K562 (cell line): ENCODE measurements around the gene WDR72. TPM values are rescaled to one million over a fixed set of nuclear protein-coding genes. Genes with fewer than 3 reads are reported as not detected.

ENCODE experiments used
- ATAC-seq: fragments of 200-7000 bp; cut with Tn5 transposase; 3 replicates; pipeline ENCODE4 v1.9.1; 2020; ENCODE audit warnings: moderate library complexity
- BruUV-seq: library from RNA; stranded (reverse); fragments of 400-500 nt; replicated peaks from 2 replicates; lab custom pipeline; 2021; lab: Mats Ljungman, UMichigan
- CTCF ChIA-PET: fragments of 300-600 bp; formaldehyde crosslinking; extraction: SDS; loops from one replicate; lab custom pipeline; 2021; ENCODE audit warnings: low intra/inter-chr PET ratio; lab: Yijun Ruan, JAX
- POLR2A ChIA-PET: fragments of 300-600, 350-650 bp; sonication (Branson Sonifier 250); formaldehyde crosslinking; extraction: SDS; loops from one replicate; lab custom pipeline; 2021; ENCODE audit warnings: antibody characterized with exemption, inconsistent platforms; lab: Yijun Ruan, JAX
- DNase-seq, 4 experiments: peaks; one replicate each; pipeline versions ENCODE4 v3.0.0 to v3.0.0-alpha.2; 2011 to 2018; ENCODE audit warnings: low spot score in 3 of 4, mixed read lengths in 3 of 4; ENCODE audit errors: extremely low read depth in 1 of 4
- FAIRE-seq: peaks from 2 replicates; lab custom pipeline; 2011; peaks lifted over from hg19 to GRCh38; lab: Jason Lieb, UNC
- H2AFZ ChIP-seq: 2 replicates; pipeline ENCODE4 v1.6.0; 2011; ENCODE audit warnings: low read depth, low read length, control low read depth, inconsistent platforms
- H3K27ac ChIP-seq: fragments of 200-600 bp; 3 replicates; pipeline ENCODE4 v1.8.0; 2011; ENCODE audit warnings: low read depth, mild to moderate bottlenecking, control low read depth, inconsistent platforms, low read length, moderate library complexity, mixed read lengths; ENCODE audit errors: extremely low read depth
- H3K27me3 ChIP-seq, 2 experiments: fragments of 300-600 bp in 1 of 2; 2 replicates in 1 of 2; 3 replicates in 1 of 2; pipeline versions ENCODE4 v1.6.0 to v1.8.0; 2011; ENCODE audit warnings: inconsistent platforms in 2 of 2, low read length in 2 of 2, mild to moderate bottlenecking in 1 of 2, mixed read lengths in 1 of 2, moderate library complexity in 1 of 2; ENCODE audit not compliant: control insufficient read depth in 2 of 2, insufficient read depth in 2 of 2
- H3K36me3 ChIP-seq: fragments of 300-600 bp; 3 replicates; pipeline ENCODE4 v1.8.0; 2011; ENCODE audit warnings: mild to moderate bottlenecking, low read length, inconsistent platforms; ENCODE audit not compliant: control insufficient read depth, insufficient read depth
- H3K4me1 ChIP-seq, 2 experiments: fragments of 200-600 bp in 1 of 2; replicated peaks in 1 of 2; 2 replicates in 1 of 2; 3 replicates in 1 of 2; pipeline versions ENCODE4 v1.5.1 to v1.8.0; 2011; ENCODE audit warnings: inconsistent platforms in 2 of 2, low read length in 2 of 2, mild to moderate bottlenecking in 1 of 2, mixed read lengths in 1 of 2, moderate library complexity in 1 of 2; ENCODE audit not compliant: control insufficient read depth in 2 of 2, insufficient read depth in 2 of 2
- H3K4me2 ChIP-seq: 2 replicates; pipeline ENCODE4 v1.6.1; 2011; ENCODE audit warnings: low read length, control low read depth, inconsistent platforms, mixed read lengths; ENCODE audit not compliant: insufficient read depth
- H3K4me3 ChIP-seq: fragments of 200-600 bp; sonication (generic), shearing (Covaris generic); 2 replicates; pipeline ENCODE4 v1.5.1; 2016; ENCODE audit warnings: control low read depth, inconsistent platforms
- H3K79me2 ChIP-seq: fragments of 200-600 bp; 3 replicates; pipeline ENCODE4 v1.8.0; 2011; ENCODE audit warnings: low read length, inconsistent platforms; ENCODE audit not compliant: control insufficient read depth, insufficient read depth
- H3K9ac ChIP-seq, 2 experiments: 2 replicates each; pipeline versions ENCODE4 v1.6.0 to v1.6.1; 2011; ENCODE audit warnings: low read depth in 2 of 2, low read length in 2 of 2, control low read depth in 1 of 2, inconsistent platforms in 1 of 2, mild to moderate bottlenecking in 1 of 2, mixed read lengths in 1 of 2; ENCODE audit not compliant: insufficient read depth in 1 of 2
- H3K9me1 ChIP-seq: one replicate; pipeline ENCODE4 v1.6.0; 2011; ENCODE audit warnings: inconsistent platforms, mild to moderate bottlenecking, low read length, moderate library complexity; ENCODE audit not compliant: control insufficient read depth, insufficient read depth
- H3K9me3 ChIP-seq: replicated peaks from 2 replicates; pipeline ENCODE4 v1.5.1; 2011; ENCODE audit warnings: low read depth, low read length, inconsistent platforms; ENCODE audit not compliant: control insufficient read depth, insufficient read depth
- H4K20me1 ChIP-seq: replicated peaks from 2 replicates; pipeline ENCODE4 v1.6.1; 2011; ENCODE audit warnings: low read length, inconsistent platforms, mixed read lengths; ENCODE audit not compliant: control insufficient read depth, insufficient read depth
- CEBPG ChIP-seq, 3 experiments: fragments of 200-800 bp in 1 of 3; sonication (Bioruptor generic) in 1 of 3; sonication (generic) in 1 of 3; formaldehyde crosslinking in 1 of 3; IDR thresholded peaks in 2 of 3; conservative IDR thresholded peaks in 1 of 3; 2 replicates each; pipeline versions ENCODE4 v1.6.1 to v1.8.0; 2016 to 2022; ENCODE audit warnings: missing compliant biosample characterization in 2 of 3, missing genetic modification characterization in 2 of 3, mild to moderate bottlenecking in 1 of 3, missing genetic modification reagents in 1 of 3
- HDAC6 ChIP-seq: IDR thresholded peaks from 2 replicates; pipeline ENCODE4 v1.6.1; 2012; ENCODE audit warnings: low read depth, mild to moderate bottlenecking, control low read depth, inconsistent platforms, low read length, moderate library complexity
- MCM7 ChIP-seq, 2 experiments: fragments of 450-650 bp; IDR thresholded peaks; 2 replicates each; pipeline ENCODE4 v1.6.1; 2016 to 2018
- TBP ChIP-seq: optimal IDR thresholded peaks from 2 replicates; pipeline ENCODE3; 2011; ENCODE audit warnings: low read depth, low read length, improper control_type of control experiment
- WHSC1 ChIP-seq: IDR thresholded peaks from one replicate; pipeline ENCODE4 v1.6.1; 2012; ENCODE audit warnings: low read length, control low read depth, inconsistent platforms
- ZNF12 ChIP-seq: sonication (generic); formaldehyde crosslinking; IDR thresholded peaks from 2 replicates; pipeline ENCODE4 v1.4.0; 2020; ENCODE audit warnings: mild to moderate bottlenecking, missing genetic modification reagents
- ZNF23 ChIP-seq: fragments of 250-450 bp; sonication (Bioruptor Pico); IDR thresholded peaks from 2 replicates; pipeline ENCODE4 v1.4.0; 2020; ENCODE audit warnings: mild to moderate bottlenecking
- ZNF699 ChIP-seq: fragments of 250-450 bp; sonication (Bioruptor Pico); IDR thresholded peaks from 2 replicates; pipeline ENCODE4 v1.8.0; 2021; ENCODE audit warnings: mild to moderate bottlenecking, moderate library complexity; ENCODE audit not compliant: insufficient replicate concordance
- WGBS: fragments of 100-300 bp; shearing (Covaris generic); methylation state at CpG from one replicate; pipeline ENCODE4 v1.1.6; 2016; ENCODE audit warnings: low coverage, mixed read lengths; ENCODE audit not compliant: insufficient coverage; ENCODE audit errors: missing lambda C conversion rate; 5-methylcytosine and 5-hydroxymethylcytosine counted together
- in situ Hi-C: fragments of 300-500 bp; cut with MboI; formaldehyde crosslinking; loops from 4 replicates; pipeline ENCODE4 v1.15.0; 2018; ENCODE audit warnings: inconsistent platforms, mixed read lengths
- intact Hi-C: fragments of 100-400 bp; cut with micrococcal nuclease; formaldehyde crosslinking; loops from 2 replicates; pipeline ENCODE4 v1.14.2; 2022
- polyA plus RNA-seq, 8 experiments: library from polyadenylated mRNA; depleted of rRNA in 4 of 8; stranded (reverse) in 5 of 8; unstranded in 3 of 8; fragments of >200 nt; fragmentation: Nextera tagmentation in 2 of 8; fragmentation: Illumina TruSeq in 1 of 8; extraction: Ambion mirVana in 2 of 8; extraction: Trizol in 1 of 8; gene quantifications; 2 replicates each; pipeline versions ENCODE4 v1.2.1 to v1.2.3, GENCODE V29; 2011 to 2014; ENCODE audit warnings: inconsistent platforms in 1 of 8, missing spikeins in 1 of 8
- total RNA-seq, 7 experiments: library from RNA; depleted of rRNA in 6 of 7; stranded (reverse); fragments of >200 nt in 6 of 7; fragmentation: Illumina TruSeq in 2 of 7; extraction: Trizol in 2 of 7; gene quantifications; 2 replicates each; pipeline versions ENCODE4 v1.2.1 to v1.2.3, GENCODE V29; 2011 to 2021; ENCODE audit warnings: low replicate concordance in 1 of 7

Gene WDR72
- total and polyA plus RNA-seq, 9 of the 15 experiments (the other 6 are each of a cell fraction or from before 2014, with no cell fraction given): 0.01 TPM; not detected in 8

GRCh38 chr15:53534105-53534839 is 225.2 kb downstream of the WDR72 start:
- Histone ChIP-seq H3K4me3 (no peak overlapping the region), H3K4me1 (no peaks in the 10 kb centered on the region), H3K36me3 (no peaks in the 10 kb centered on the region), H3K9me1 (no peaks in the 10 kb centered on the region), H3K4me2 (no peak overlapping the region), H3K27ac (no peak overlapping the region), H3K27me3 (no peaks in the 10 kb centered on the region), H4K20me1 (no peaks in the 10 kb centered on the region), H3K79me2 (no peaks in the 10 kb centered on the region), H3K9me3 (no peaks in the 10 kb centered on the region; the same call in 1 of the 2 replicates), H2AFZ (no peak overlapping the region)
- CTCF ChIA-PET: no interaction called here
- BruUV-seq: no TSS peak
- DNase-seq (no peak), ATAC-seq (no peak), FAIRE-seq (no peak)
- in situ Hi-C loops: no loop called here
- 0% methylated on average over 2 of the region's 2 CpGs for WGBS
- intact Hi-C loops: no loop called here
- TF ChIP-seq TBP (no peak), CEBPG (CRISPR knock-in tag; IDR thresholded peaks at IDR 0.05) (no peak), CEBPG (tag; conservative IDR thresholded peaks at IDR 0.05 in 1 of 2, IDR thresholded peaks at IDR 0.05 in 1 of 2) (peak in 1 of 2 experiments; percentile 29; a peak in 1 of 4 replicates)
- TF ChIP-seq, all 486 proteins: peak for 1
- POLR2A ChIA-PET: no interaction called here
- no peak overlapping the region for H3K9ac ChIP-seq

- WGBS: 0% methylated on average over 3 of the region's 3 CpGs
- Histone ChIP-seq H3K9me1 (no peaks in the 10 kb centered on the region), H3K4me3 (no peak overlapping the region), H3K79me2 (no peaks in the 10 kb centered on the region), H3K27ac (no peak overlapping the region), H3K27me3 (no peaks in the 10 kb centered on the region), H2AFZ (no peak overlapping the region), H3K9ac (no peak overlapping the region), H3K4me1 (no peaks in the 10 kb centered on the region), H3K36me3 (no peaks in the 10 kb centered on the region), H3K4me2 (no peak overlapping the region), H3K9me3 (no peaks in the 10 kb centered on the region; the same call in 1 of the 2 replicates), H4K20me1 (no peaks in the 10 kb centered on the region)
- TF ChIP-seq MCM7 (IDR thresholded peaks at IDR 0.05) (no peak), ZNF23 (no peak), HDAC6 (no peak), ZNF12 (no peak), WHSC1 (no peak), ZNF699 (no peak)
- POLR2A ChIA-PET: no interaction called here
- intact Hi-C loops (no loop called here), in situ Hi-C loops (no loop called here)
- CTCF ChIA-PET: no interaction called here
- BruUV-seq: no TSS peak
- ATAC-seq (no peak), DNase-seq (no peak), FAIRE-seq (no peak)
Observed at GRCh38 chr15:53530761-53531160, 228.7 kb downstream of the WDR72 start.
